DMS53 treated with DMSO at 0.1 percent for 48 hours (cell line): ENCODE results near the gene ZNF254.
"Not testable (repeated sequence)": the region's sequence is repeated elsewhere in the genome, so short reads cannot be mapped to it uniquely, and the experiment has no call there.

Experiments
- DNase-seq: peaks from one replicate; lab custom pipeline; 2025; ENCODE audit not compliant: unreplicated experiment; lab: John Stamatoyannopoulos, UW

The ZNF254 gene

DNA sequence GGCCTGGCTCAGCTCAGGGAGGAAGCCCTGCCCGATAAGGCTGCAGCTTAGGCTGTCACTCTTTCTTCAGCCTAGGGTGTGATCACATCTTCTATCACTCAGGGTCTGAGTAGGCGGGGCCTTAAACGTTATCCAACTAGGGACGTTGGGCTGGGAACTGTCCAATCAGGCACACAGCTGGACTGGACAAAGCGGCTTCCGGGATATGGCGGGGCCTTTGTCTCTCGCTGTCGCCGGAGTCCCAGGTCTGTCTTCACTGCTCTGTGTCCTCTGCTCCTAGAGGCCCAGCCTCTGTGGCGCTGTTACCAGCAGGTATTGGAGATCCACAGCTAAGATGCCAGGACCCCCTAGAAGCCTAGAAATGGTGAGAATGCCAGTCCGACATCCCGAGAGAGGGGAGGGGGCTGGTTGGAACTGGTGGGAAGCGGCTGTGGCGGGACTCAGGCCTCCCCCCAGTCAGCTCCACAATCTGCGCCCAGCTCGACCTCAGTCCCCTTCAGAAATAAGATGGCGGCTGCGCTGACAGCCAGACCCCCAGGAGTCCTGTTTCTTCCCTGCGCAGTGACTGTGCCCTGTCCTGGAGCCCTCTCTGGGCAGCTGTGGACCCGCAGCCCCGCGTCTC lies at the start of gene ZNF254:
Gene ZNF254 (plus strand): TSS at position 214 of the 622 bp plus-strand sequence. CDS start 121 bp downstream, at position 335.
- no peak for DNase-seq

DNA sequence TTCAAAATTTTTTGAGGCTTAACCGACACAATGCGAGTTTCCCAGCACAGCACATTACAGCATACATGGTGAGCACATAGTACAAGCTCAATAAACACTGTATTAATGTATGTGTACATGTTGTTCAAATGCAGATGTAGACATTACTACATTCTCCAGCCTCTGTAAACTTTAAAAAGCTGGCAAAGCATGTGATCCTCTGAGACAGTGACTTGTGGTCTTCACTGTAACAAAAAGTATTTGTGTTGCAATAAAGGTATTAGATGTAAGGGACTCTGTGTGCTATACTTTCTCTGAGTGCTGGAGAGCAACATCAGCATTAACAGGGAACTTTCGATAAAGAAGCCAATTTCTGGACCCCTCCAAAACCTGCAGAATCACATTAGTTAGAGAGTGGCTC lies 46.4 kb upstream of the ZNF254 start:
- no peak for DNase-seq

DNA sequence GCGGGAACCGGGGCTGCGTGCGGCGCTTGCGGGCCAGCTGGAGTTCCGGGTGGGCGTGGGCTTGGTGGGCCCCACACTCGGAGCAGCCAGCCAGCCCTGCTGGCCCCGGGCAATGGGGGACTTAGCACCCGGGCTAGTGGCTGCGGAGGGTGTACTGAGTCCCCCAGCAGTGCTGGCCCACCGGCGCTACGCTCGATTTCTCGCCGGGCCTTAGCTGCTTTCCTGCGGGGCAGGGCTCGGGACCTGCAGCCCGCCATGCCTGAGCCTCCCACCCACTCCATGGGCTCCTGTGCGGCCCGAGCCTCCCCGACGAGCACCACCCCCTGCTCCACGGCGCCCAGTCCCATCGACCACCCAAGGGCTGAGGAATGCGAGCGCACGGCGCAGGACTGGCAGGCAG lies 45.7 kb upstream of the ZNF254 start:
- DNase-seq: not testable (repeated sequence)

GRCh38 chr19:24046550-24046949 lies 40.4 kb upstream of the ZNF254 start:
- peak; percentile 52 for DNase-seq

DNA sequence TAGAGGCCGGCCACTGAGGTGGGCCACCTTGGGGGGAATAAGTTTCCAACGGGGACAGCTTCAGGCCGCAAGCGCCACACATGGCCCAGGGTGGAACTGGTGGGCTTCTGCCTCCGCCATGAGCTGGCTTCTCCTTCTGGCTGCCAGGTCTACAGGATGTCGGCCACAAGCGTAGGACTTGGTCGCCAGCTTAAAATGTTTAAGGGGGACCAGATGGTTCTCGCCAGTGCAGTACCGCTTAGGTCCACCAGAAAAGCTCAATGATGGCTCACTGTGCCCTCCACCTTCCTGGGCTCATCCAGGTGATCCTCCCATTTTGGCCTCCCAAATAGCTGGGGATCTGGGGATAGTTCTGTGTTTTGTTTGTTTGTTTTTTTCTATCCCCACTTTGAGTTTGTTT lies 38.7 kb upstream of the ZNF254 start:
- no peak for DNase-seq

- no peak for DNase-seq
Measured at GRCh38 chr19:24049537-24049936, 37.5 kb upstream of the ZNF254 start.

GRCh38 chr19:24051516-24051915 lies 35.5 kb upstream of the ZNF254 start:
- no peak for DNase-seq

DNA sequence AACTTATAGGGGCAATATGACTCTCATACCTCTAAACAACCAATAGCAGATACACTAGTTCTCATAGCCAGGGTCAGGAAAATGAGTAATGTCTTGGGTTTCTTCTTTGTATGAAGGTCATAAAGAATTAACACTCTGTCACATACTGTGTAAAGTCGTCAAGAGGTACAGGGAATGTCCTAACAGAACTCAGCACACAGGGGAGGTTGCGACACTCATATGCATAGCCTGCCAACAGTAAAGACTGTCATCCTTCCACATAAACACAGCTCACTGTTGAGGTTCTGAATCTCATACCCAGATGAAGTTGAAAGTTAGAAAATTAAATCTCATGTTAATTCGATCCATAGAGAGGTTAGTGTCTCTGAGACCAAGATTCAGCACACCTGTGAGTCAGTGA lies 34.2 kb upstream of the ZNF254 start:
- no peak for DNase-seq

DNA sequence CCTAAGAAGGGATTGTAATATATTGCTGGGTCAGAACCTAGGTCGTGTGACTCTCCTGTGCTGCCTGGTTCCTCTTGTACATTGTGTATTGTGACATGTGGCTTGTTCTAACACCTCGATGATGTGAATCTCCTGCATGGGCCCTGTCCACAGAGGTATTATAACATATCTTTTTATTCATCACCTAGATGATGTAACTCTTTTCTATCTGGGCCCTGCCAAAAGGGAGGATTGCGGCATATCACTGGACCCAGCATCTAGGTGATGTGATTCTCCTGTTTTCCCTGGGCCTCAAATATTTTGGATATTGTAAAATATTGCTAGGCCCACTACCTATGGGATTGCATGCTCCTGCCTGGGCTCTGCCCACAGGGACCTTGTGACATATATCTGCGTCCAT lies 33.4 kb upstream of the ZNF254 start:
- DNase-seq: no peak

DNA sequence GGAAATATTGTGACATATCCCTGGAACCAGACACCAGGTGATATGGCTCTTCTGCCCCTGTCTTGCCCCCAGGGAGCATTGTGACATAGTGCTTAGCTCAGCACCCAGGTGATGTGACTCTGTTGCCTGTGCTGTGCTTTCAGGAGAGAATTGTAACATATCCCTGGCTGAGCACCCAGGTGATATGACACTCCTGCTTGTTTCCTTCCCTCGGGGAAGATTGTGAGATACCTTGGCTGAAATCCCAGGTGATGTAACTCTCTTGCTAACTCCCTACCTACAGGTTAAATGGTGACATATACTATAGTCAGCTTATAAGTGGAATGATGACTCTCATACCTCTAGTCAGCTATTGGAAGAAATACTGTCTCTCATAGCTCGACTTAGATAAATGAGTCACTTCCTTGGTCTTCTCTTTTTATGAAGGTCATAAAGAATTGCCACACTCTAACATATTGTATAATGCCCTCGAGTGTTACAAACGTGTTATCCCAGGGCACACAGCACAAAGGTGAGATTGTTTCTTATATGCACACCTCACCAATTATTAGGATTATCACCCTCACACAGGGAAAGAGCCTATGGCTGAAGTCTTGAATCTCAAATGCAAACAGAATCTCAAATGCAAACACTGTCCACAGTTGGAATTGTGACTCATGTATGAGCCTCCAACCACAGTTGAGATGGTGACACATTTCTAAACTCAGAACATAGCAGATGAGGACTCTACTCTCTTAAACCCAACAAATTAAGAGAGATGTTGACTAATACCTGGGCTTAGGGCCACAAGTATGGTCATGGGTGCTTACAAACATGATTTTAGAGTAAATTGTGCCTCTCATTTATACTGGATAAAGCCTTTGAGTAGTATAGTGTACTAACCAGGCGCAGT lies 32.7 kb upstream of the ZNF254 start:
- DNase-seq: peak; percentile 12

DNA sequence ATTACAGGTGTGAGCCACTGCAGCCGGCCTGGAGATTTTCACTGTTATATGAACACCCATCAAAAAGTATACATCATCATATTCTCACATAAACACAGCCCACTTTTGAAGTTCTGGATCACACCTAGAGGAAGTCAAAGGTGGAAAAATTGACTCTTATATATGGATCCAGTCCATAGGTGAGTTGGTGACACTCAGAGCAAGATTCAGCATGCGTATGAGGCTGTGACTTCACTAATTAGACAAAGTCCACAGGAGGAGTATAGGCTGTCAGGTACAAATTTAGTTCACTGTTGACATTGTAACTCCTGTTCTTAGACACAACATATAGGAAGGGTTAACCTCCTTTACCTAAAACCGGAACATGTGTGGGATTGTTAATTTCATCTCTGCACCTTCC lies 31.4 kb upstream of the ZNF254 start:
- no peak for DNase-seq

GRCh38 chr19:24057144-24057543 lies 29.8 kb upstream of the ZNF254 start:
- DNase-seq: no peak

DNA sequence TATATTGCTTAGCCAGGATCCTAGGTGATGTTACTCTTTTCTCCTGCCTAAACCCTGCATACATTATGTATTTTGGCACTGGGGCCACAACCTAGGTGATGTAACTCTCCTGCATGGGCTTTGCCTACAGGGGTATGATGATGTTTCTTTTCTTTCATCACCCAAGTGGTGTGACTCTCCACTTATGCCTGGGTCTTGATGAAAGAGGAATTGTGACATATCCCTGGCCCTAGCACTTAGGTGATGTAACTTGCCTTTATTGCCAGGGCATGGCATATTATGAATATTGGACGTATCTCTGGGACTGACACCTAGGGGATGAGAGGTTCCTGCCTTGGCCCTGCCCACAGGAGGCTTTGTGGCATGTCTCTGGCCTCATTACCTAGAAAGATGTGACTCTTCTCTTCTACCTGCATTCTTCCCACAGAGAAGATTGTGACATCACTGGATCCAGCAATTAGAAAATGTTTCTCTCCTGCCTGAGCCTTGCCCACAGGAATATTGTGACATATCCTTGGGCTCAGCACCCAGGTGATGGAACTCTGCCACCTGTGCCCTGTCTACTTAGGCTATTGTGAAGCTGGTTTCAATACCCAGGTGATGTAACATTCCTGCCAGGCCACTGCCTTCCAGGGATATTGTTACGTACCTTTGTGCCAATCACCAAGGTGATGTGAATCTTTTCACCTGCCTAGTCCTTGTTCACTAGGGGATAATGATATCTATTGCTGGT lies 27.3 kb upstream of the ZNF254 start:
- no peak for DNase-seq

- DNase-seq: no peak
Measured at GRCh38 chr19:24060687-24061356, 26.2 kb upstream of the ZNF254 start.

GRCh38 chr19:24062190-24062589 lies 24.8 kb upstream of the ZNF254 start:
- DNase-seq: no peak

- DNase-seq: no peak
Measured at GRCh38 chr19:24063295-24063694, 23.7 kb upstream of the ZNF254 start.

GRCh38 chr19:24064175-24064574 lies 22.8 kb upstream of the ZNF254 start:
- DNase-seq: no peak

DNA sequence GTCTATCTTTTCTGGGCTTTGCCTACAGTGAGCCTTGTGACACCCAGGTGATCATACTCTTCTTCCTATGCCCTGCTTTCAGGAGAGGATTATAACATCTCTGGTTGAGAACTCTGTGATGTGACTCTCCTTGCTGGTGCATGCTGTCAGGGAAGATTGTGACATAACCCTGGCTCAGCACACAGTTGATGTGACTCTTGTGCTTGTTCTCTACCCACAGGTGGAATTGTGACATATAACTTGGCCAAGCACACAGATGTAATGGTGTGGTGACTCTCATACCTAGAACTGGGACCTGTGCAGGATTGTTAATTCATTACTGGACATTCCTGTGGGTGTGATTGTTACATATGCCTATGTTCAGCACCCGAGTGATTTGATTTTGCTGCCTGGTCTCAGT lies 21.7 kb upstream of the ZNF254 start:
- no peak for DNase-seq

DNA sequence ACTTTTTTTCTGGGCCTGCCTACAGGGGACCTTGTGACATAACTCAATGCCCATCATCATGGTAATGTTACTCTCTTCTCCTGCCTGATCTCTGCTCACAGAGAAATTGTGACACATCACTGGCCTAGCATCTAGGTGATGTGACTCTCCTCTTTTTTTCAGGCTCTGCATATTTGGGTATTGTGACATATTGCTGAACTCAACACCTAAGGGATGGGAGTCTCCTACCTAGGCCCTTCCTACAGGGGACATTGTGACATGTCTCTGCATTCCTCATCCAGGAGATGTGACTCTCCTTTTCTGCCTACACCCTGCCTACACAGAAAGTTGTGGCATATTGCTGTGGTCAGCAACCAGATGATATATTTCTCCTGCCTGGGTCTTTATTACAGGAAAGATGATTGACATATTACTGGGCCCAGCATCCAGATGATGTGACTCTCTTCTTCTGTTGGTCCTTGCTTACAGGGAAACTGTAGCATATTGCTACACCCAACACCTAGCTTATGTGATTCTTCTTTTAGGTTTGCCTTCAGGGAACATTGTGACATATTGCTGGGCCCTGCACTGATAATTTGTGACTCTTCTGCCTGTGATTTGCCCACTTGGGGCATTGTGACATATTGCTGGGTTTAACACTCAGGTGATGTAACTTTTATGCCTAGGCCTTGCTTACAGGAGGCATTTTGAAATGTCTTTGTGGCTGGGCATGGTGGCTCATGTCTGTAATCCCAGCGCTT lies 21.0 kb upstream of the ZNF254 start:
- DNase-seq: no peak

- DNase-seq: no peak
Measured at GRCh38 chr19:24069905-24070657, 16.9 kb upstream of the ZNF254 start.
